Dermis microvascular lymphatic vessel endothelial cell (primary cell): ENCODE data around the gene SH3GL3. TPM values are rescaled to one million over a fixed set of nuclear protein-coding genes. Genes with fewer than 3 reads are reported as not detected.

ENCODE experiments used
- DNase-seq, 2 donors: peaks; one replicate each; pipeline versions ENCODE4 v3.0.0 to v3.0.0-alpha.2; 2010; ENCODE audit warnings: low read depth in 2 of 2
- total RNA-seq: library from RNA; depleted of rRNA; stranded (reverse); fragments of >200 nt; gene quantifications from 2 replicates; pipeline ENCODE4 v1.2.1, GENCODE V29; 2014

The SH3GL3 gene
- total RNA-seq, 1 donor from 2014 or later: under 0.01 TPM

DNA sequence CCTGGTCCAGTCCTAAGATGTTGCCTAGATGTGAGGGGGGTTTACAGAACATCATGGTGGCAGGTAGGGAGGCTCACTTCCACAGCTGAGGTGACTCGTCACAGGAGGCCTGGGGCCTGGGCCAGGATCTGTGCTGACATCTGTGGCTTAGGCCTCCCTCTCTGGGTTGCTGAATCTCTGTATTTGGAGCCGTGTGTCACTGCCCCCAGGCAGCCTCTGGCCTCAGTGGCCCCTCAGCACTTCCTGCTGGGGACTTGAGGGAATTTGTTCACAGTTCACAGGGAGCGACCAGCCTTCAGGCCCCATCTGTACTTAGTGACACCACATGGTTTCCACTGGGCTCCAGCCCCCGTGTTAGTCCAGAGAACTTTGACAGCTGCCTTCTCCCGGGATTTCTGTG is 165.1 kb downstream of the SH3GL3 start:
- DNase-seq: no peak

GRCh38 chr15:83612898-83613635 is 165.9 kb downstream of the SH3GL3 start:
- DNase-seq: no peak

- DNase-seq: peak; percentile 23 to 50
These were observed 166.6 kb downstream of the SH3GL3 start for GRCh38 chr15:83613714-83614113.

- no peak for DNase-seq
These were observed 169.7 kb downstream of the SH3GL3 start for GRCh38 chr15:83616840-83617239.

DNA sequence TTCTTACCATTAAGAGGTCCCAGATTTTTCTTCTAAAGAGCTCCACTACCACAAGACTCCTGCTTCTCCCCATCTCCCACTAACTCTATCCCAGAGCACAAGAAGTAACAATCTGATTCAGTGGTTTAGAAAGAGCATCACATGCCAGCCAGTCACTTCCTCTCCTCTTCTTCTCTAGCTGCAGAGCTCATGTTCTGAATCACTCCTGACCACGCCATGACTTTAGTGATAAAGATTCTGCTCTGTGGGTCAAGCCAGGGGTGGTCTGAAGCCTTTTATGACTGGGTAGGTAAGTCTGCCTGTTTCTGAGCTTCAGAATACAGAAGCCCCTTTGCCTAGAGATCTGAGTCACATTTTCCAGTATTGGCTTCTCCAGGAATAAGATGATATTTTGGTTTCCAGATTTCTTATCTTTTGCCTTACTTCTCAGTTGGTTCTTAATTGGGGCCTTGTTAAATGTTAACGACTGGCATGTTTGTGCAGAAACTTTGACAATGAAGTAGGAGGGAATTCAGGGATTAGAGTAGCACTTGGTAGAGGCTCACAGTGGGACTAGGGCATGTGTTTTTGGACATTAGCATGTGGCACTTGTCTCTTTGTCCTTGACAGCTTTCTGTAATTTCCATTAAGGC is 179.1 kb downstream of the SH3GL3 start:
- no peak for DNase-seq

DNA sequence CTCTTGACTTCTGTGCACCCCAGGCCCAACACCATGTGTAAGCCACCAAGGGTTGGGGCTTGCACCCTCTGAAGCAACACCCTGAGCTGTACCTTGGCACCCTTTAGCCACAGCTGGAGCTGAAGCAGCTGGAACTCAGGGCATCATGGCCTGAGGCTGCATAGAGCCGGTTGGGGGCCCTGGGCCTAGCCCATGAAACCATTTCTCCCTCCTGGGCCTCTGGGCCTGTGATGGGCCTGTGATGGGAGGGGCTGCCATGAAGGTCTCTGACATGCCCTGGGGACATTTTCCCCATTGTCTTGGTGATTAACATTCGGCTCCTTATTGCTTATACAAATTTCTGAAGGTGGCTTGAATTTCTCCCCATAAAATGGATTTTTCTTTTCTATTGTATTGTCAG is 184.4 kb downstream of the SH3GL3 start:
- no peak for DNase-seq

DNA sequence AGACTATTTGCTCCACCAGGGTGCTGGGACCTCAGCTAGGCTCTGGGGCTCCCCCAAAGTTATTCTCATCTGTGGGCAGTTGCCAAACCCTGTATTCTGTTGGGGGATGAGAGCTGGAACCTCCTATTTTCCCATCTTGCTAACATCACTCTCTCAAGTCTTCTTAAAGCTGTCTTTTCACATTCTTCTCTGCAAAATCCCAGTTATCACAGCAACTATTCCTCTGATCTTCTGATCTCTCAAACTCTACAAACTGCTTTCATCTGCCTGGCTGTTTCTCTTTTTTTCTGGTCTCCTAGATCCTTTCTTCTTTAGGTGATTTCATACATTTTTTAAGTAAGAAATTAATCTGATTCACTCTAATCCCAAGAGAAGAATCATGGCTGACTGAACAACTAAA is 196.1 kb downstream of the SH3GL3 start:
- no peak for DNase-seq

DNA sequence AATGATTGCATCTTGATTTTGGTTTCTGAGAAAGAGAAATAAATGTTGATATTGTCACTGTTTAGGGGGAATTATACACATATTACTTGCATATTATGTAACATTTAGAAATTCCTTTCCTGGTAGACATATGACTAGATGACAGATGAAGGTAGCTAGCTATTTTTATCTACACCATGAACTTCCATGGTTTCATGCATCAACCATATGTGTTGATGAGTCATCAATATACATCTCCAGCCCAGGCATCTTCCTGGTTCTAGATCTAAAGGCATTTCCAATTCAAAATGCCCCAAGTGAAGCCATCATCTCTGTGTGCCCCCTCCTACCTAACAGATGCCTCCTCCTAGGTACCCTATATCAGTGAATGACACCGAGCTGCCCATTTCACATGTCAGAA is 197.3 kb downstream of the SH3GL3 start:
- no peak for DNase-seq

DNA sequence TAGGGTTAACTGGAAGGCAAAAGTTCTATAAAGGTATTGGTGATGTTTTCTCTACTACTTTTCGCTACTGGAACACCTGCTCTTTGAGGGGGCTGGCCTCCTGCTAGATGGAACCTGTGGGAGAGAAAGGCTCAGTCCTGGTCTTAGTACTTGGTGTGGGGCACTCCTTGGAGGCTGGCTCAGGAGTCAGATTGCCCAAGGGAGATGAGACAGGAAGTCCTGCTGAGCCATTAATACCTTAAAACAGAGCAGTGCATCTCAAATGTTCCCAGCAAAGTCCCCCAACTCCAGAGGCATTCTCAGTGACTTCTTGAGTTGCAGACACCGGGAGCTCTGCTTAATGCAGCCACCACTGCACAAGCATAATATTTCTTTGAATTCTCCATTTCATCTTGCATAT is 203.7 kb downstream of the SH3GL3 start:
- DNase-seq: no peak

- no peak for DNase-seq
These were observed 204.4 kb downstream of the SH3GL3 start for GRCh38 chr15:83651541-83651940.

- DNase-seq: no peak
These were observed 205.6 kb downstream of the SH3GL3 start for GRCh38 chr15:83652626-83653204.

GRCh38 chr15:83653288-83653638 is 206.1 kb downstream of the SH3GL3 start:
- no peak for DNase-seq

- DNase-seq: peak; percentile 36 to 71
These were observed 206.7 kb downstream of the SH3GL3 start, which contains the start of gene ADAMTSL3 for GRCh38 chr15:83653639-83654378. ADAMTSL3 (plus strand) TSS chr15:83654123; CDS start chr15:83655762, 1,639 bp downstream.

DNA sequence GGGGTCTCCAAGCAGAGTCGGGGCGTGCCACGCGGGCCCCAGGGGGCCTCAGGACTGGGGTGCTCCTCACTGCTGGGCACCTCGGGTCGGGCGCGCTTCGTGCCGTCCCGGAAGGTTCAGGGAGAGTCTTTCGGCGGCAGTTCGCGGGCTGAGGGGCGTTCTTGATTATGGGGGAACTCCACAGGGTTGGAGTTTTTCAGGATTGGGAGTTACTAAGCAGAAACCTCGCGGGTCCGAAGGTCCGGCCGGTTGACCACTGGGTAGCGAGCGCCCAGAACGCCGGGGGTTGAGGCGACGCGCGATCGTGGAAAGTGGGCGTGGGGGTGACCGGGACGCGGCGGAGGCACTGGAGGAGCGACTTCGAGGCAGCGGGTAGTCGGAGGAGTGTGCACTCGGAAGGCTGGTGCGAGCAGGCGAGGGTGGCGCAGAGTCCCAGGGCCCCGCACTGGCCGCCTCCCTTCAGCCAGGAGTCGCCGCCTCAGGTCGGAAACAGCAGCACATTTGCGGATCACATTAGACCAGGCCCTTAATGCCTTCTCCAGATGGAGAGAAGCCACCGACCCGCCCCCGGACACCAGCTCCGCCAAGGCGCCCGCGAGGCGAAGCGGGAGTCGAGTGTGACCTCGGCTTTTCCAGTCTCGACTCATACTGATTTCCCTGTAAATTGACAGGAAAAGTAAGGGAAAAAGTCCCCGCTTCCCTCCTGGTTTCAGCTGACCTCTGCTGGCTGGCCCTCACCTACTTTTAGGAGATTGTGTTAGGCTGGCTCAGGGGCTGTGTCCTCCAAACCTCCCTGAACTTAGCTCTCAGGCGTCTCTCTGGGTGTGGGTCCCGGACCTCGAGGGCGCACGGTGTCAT is 207.5 kb downstream of the SH3GL3 start:
- peak in 1 of 2 donors; percentile 33 for DNase-seq

GRCh38 chr15:83655237-83655616 is 208.1 kb downstream of the SH3GL3 start:
- no peak for DNase-seq

DNA sequence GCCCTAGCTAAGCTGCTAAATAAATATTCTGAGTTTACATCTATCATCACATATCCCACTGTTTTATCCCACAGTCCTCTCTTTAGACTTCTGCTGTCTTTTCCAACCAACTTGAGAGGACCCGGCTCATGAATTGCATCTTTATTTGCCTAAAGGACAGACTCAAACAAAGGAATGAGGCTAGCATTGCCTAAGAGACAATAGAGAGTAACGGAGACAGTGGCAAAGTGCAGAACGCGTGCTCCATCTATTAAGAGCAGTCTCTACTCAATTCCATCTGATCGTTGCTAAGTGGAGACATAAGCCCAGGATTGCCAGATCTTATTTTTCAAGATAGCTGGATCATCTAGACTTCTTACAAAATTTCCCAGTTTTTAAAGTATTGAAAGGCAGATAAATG is 209.1 kb downstream of the SH3GL3 start:
- DNase-seq: no peak

DNA sequence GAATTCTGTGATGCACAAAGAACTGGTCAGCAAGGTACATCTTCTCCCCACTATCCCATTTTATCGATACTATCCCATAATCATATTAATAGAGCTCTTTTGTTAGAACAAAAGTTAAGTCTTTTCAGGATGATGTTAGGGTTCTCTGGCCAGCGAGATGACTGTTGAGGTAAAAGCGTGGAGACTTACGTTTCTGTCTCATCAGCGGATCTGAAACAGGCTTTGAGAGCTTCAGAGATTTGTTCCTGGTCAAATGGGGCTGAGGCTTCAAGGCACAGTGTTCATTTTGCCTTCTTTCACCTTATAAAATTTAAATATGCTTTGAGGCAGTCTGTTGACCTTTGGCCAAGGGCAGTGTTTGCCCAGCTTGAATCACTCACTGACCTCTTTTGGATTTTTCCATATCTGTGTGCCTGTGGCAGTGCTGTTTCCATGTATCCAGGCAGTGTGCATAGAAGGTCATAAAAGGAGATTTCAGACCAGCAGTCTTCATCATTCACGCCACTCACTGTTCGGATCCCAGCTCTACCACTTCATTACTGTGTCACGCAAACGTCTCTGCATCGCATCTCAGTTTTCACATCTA is 209.9 kb downstream of the SH3GL3 start:
- no peak for DNase-seq

GRCh38 chr15:83657549-83657948 is 210.4 kb downstream of the SH3GL3 start:
- peak in 1 of 2 donors; percentile 50 for DNase-seq

DNA sequence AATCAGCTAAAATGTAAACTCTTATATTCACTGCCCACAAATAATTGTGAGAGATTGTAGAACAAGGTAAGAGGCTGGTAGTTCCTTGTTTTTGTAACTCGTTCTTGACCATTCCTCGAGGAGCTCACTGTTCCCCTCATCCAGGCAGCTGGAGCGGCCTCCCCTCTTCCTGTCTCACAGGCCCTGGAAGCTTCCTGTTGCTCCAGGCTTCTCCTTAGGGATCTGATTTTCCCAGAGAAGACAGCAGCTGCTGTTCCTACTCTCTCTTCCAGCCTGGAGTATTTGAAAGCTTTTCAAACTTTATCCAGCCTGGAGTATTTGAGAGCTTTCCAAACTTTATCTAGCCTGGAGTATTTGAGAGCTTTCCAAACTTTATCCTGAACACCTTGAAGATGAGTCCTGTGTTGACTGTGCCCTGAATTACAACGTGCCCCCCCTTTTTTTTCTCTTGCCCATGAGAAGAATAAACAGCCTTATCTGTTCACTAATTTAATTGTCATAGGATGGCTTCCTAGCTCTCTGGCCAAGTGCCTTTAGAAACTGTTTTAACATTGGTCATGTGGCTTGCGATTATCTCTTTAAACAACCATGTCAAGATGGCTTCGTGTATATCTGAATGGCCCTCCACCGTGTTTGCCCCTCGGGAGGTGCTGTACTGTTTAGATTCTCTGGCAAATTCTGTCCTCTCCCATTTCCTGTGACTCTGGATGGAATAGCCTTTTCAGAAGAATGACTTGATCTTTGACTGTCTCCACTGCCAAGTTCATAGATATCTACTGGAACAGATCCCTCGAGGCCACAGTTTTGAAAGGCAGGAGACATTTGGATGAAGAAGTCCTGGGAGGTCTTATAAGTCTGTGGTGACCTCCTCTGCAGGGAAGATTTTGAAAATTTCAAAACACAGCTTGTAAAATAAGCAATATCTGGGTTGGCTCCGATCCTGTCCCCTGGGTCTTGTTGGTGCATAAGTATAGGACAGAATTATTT is 211.6 kb downstream of the SH3GL3 start:
- no peak for DNase-seq

- no peak for DNase-seq
These were observed 212.3 kb downstream of the SH3GL3 start for GRCh38 chr15:83659417-83659812.
